PC-9 (cell line): ENCODE results near the gene TOM1. TPM values are rescaled to one million over a fixed set of nuclear protein-coding genes. Genes with fewer than 3 reads are reported as not detected.

Experiments
- BruUV-seq: library from RNA; stranded (reverse); fragments of 400-500 nt; replicated peaks from 2 replicates; lab custom pipeline; 2021; lab: Mats Ljungman, UMichigan
- CTCF ChIA-PET: fragments of 300-600 bp; sonication (Branson Sonifier 250); formaldehyde crosslinking; loops from one replicate; lab custom pipeline; 2022; ENCODE audit warnings: antibody characterized with exemption; lab: Charles Lee
- POLR2A ChIA-PET: fragments of 300-600 bp; sonication (Branson Sonifier 250); formaldehyde crosslinking; loops from one replicate; lab custom pipeline; 2022; ENCODE audit warnings: antibody characterized with exemption; ENCODE audit not compliant: unreplicated experiment; lab: Charles Lee
- DNase-seq, 2 experiments: peaks; one replicate each; pipeline versions ENCODE4 v3.0.0 to v3.0.0-alpha.2; 2015 to 2022; ENCODE audit warnings: mixed read lengths in 1 of 2
- H2AFZ ChIP-seq: fragments of 200-600 bp; sonication (generic); 2 replicates; pipeline ENCODE4 v1.8.1; 2017; ENCODE audit warnings: antibody characterized with exemption
- H3F3A ChIP-seq: fragments of 200-600 bp; sonication (generic); 2 replicates; pipeline ENCODE4 v1.8.1; 2017; ENCODE audit warnings: antibody characterized with exemption, mild to moderate bottlenecking, low read depth; ENCODE audit not compliant: insufficient read depth
- H3K27ac ChIP-seq: fragments of 200-600 bp; sonication (generic); 2 replicates; pipeline ENCODE4 v1.6.1; 2016; ENCODE audit warnings: mixed run types
- H3K27me3 ChIP-seq: fragments of 200-600 bp; sonication (generic); 2 replicates; pipeline ENCODE4 v1.6.1; 2016; ENCODE audit warnings: low read depth, mixed run types; ENCODE audit not compliant: insufficient read depth
- H3K36me3 ChIP-seq: fragments of 200-600 bp; sonication (generic); 2 replicates; pipeline ENCODE4 v1.6.1; 2016; ENCODE audit warnings: low read depth, mixed run types
- H3K4me1 ChIP-seq: fragments of 200-600 bp; sonication (generic); replicated peaks from 2 replicates; pipeline ENCODE4 v1.6.1; 2016; ENCODE audit warnings: mixed run types; ENCODE audit not compliant: insufficient read depth
- H3K4me2 ChIP-seq: fragments of 200-600 bp; sonication (generic); 2 replicates; pipeline ENCODE4 v1.6.1; 2017; ENCODE audit warnings: mixed run types
- H3K4me3 ChIP-seq: fragments of 200-600 bp; sonication (generic); 2 replicates; pipeline ENCODE4 v1.6.1; 2016; ENCODE audit warnings: mixed run types
- H3K79me2 ChIP-seq: fragments of 200-600 bp; sonication (generic); 2 replicates; pipeline ENCODE4 v1.6.1; 2017; ENCODE audit warnings: low read depth, mixed run types
- H3K9me2 ChIP-seq: fragments of 200-600 bp; sonication (generic); 2 replicates; pipeline ENCODE4 v1.8.1; 2017; ENCODE audit warnings: mild to moderate bottlenecking; ENCODE audit not compliant: insufficient read depth
- H3K9me3 ChIP-seq: fragments of 200-600 bp; sonication (generic); 2 replicates; pipeline ENCODE4 v1.8.1; 2016; ENCODE audit warnings: low read depth; ENCODE audit not compliant: insufficient read depth
- H4K20me1 ChIP-seq: fragments of 200-600 bp; sonication (generic); 2 replicates; pipeline ENCODE4 v1.8.1; 2017; ENCODE audit not compliant: insufficient read depth
- CTCF ChIP-seq: fragments of 200-600 bp; sonication (generic); conservative IDR thresholded peaks from 2 replicates; pipeline ENCODE4 v1.6.1; 2017; ENCODE audit warnings: mixed run types, antibody characterized with exemption, mild to moderate bottlenecking, moderate library complexity
- EZH2 ChIP-seq: fragments of 200-600 bp; sonication (generic); IDR thresholded peaks from 2 replicates; pipeline ENCODE4 v1.8.0; 2017; ENCODE audit warnings: antibody characterized with exemption, low read depth
- intact Hi-C: fragments of 100-400 bp; cut with micrococcal nuclease; formaldehyde crosslinking; loops from one replicate; pipeline ENCODE4 v1.10.0; 2022; ENCODE audit not compliant: unreplicated experiment
- total RNA-seq: library from RNA; stranded (reverse); gene quantifications from 2 replicates; pipeline ENCODE4 v1.2.3, GENCODE V29; 2021

The TOM1 gene
- total RNA-seq, 1 experiment from 2014 or later, result 43.6 TPM

- Histone ChIP-seq H3K27me3 (no peaks in the 10 kb centered on the region), H3K9me3 (no peaks in the 10 kb centered on the region), H3F3A (peaks cover 12% of the 10 kb centered on the region; the same call in 1 of the 2 replicates), H3K4me2 (no peak overlapping the region), H3K27ac (no peak overlapping the region), H3K4me3 (no peak overlapping the region), H3K79me2 (no peaks in the 10 kb centered on the region), H3K4me1 (0 out of 2 replicates have a peak, but pooled peaks cover 3% of the 10 kb centered on the region), H4K20me1 (no peaks in the 10 kb centered on the region), H2AFZ (no peak overlapping the region), H3K36me3 (peaks cover 31% of the 10 kb centered on the region), H3K9me2 (no peaks in the 10 kb centered on the region)
- peak in 1 of 2 experiments; percentile 54 for DNase-seq
- no peak for TF ChIP-seq EZH2
- no peak for TF ChIP-seq CTCF
- intact Hi-C loops, result no loop called here
- no TSS peak for BruUV-seq
- ChIA-PET POLR2A (interaction anchor here (0.5 to 0.7 kb wide), 2 partner anchors 72 to 99 kb away, joined by 3 to 10 read pairs; no protein-coding TSS in a partner anchor), CTCF (interaction anchor here (0.6 to 1.1 kb wide), 3 partner anchors 27 to 103 kb away, joined by 3 to 7 read pairs (median 3); no protein-coding TSS in a partner anchor)
Measured at GRCh38 chr22:35330258-35330861, 30.7 kb downstream of the TOM1 start.

- intact Hi-C loops, result no loop called here
- no peak overlapping the region for H3K4me3 ChIP-seq
- H3K4me2 ChIP-seq, result no peak overlapping the region
- no peaks in the 10 kb centered on the region for H3K9me2 ChIP-seq
- no TSS peak for BruUV-seq
- ChIA-PET POLR2A (no interaction called here), CTCF (no interaction called here)
- no peaks in the 10 kb centered on the region for H3K79me2 ChIP-seq
- no peak overlapping the region for H3K27ac ChIP-seq
- DNase-seq, result no peak
- H3K36me3 ChIP-seq, result peaks cover 14% of the 10 kb centered on the region
- H2AFZ ChIP-seq, result no peak overlapping the region
- H3K27me3 ChIP-seq, result no peaks in the 10 kb centered on the region
- no peak for TF ChIP-seq EZH2
- no peak for TF ChIP-seq CTCF
- H3K4me1 ChIP-seq, result 0 out of 2 replicates have a peak, but pooled peaks cover 4% of the 10 kb centered on the region
- H3K9me3 ChIP-seq, result no peaks in the 10 kb centered on the region
- peaks cover 8% of the 10 kb centered on the region; the same call in 1 of the 2 replicates for H3F3A ChIP-seq
- no peaks in the 10 kb centered on the region; the same call in 1 of the 2 replicates for H4K20me1 ChIP-seq
Measured at GRCh38 chr22:35332278-35332677, 32.6 kb downstream of the TOM1 start.

- DNase-seq, result no peak
- intact Hi-C loops, result no loop called here
- Histone ChIP-seq H3K79me2 (no peaks in the 10 kb centered on the region), H3K9me3 (no peaks in the 10 kb centered on the region), H3K36me3 (peaks cover 14% of the 10 kb centered on the region), H3K4me2 (no peak overlapping the region), H3K9me2 (no peaks in the 10 kb centered on the region), H3F3A (peaks cover 8% of the 10 kb centered on the region; the same call in 1 of the 2 replicates), H3K27me3 (no peaks in the 10 kb centered on the region), H2AFZ (no peak overlapping the region), H4K20me1 (no peaks in the 10 kb centered on the region; the same call in 1 of the 2 replicates), H3K27ac (no peak overlapping the region), H3K4me3 (no peak overlapping the region), H3K4me1 (0 out of 2 replicates have a peak, but pooled peaks cover 4% of the 10 kb centered on the region)
- no TSS peak for BruUV-seq
- CTCF ChIA-PET, result no interaction called here
- POLR2A ChIA-PET, result no interaction called here
- TF ChIP-seq CTCF (no peak), EZH2 (no peak)
Measured at GRCh38 chr22:35333220-35333619, 33.5 kb downstream of the TOM1 start.
